GM10266 (cell line): ENCODE measurements around the gene NOM1.
"Not testable (repeated sequence)": the region's sequence is repeated elsewhere in the genome, so short reads cannot be mapped to it uniquely, and the experiment has no call there.

ENCODE experiments used
- DNase-seq: peaks from one replicate; pipeline ENCODE4 v3.0.0; 2012; ENCODE audit errors: extremely low spot score
- CTCF ChIP-seq: IDR thresholded peaks from 2 replicates; pipeline ENCODE4 v1.5.1; 2012; ENCODE audit warnings: mild to moderate bottlenecking, low read depth; ENCODE audit not compliant: control insufficient read depth, insufficient read depth; ENCODE audit errors: missing control alignments

NOM1 gene

GRCh38 chr7:156943091-156944041 is 6.1 kb upstream of the NOM1 start:
- no peak for TF ChIP-seq CTCF
- DNase-seq: no peak

GRCh38 chr7:156944876-156945275 is 4.6 kb upstream of the NOM1 start:
- TF ChIP-seq CTCF: no peak
- DNase-seq: no peak

GRCh38 chr7:156947120-156947843 is 2.2 kb upstream of the NOM1 start:
- no peak for TF ChIP-seq CTCF
- DNase-seq: no peak

GRCh38 chr7:156948361-156948760 is 1.2 kb upstream of the NOM1 start:
- TF ChIP-seq CTCF: no peak
- DNase-seq: no peak

GRCh38 chr7:156950381-156950858 is 908 bp downstream of the NOM1 start:
- no peak for DNase-seq
- TF ChIP-seq CTCF: no peak

GRCh38 chr7:156953215-156953614 is 3.7 kb downstream of the NOM1 start:
- DNase-seq: not testable (repeated sequence)

GRCh38 chr7:156954941-156955340 is 5.4 kb downstream of the NOM1 start:
- no peak for DNase-seq
- no peak for TF ChIP-seq CTCF
